HepG2 (cell line): ENCODE results near the gene INO80. TPM values are rescaled to one million over a fixed set of nuclear protein-coding genes. Genes with fewer than 3 reads are reported as not detected.

ENCODE experiments used
- BRCA1 ChIP-seq: sonication (generic); formaldehyde crosslinking; IDR thresholded peaks from 2 replicates; pipeline ENCODE4 v1.4.0; 2020; ENCODE audit warnings: missing genetic modification reagents
- BRD4 ChIP-seq: sonication (generic); formaldehyde crosslinking; IDR thresholded peaks from 2 replicates; pipeline ENCODE4 v1.4.0; 2020; ENCODE audit warnings: missing genetic modification reagents
- CHCHD3 ChIP-seq: sonication (generic); formaldehyde crosslinking; IDR thresholded peaks from 2 replicates; pipeline ENCODE4 v1.8.0; 2022; ENCODE audit warnings: mild to moderate bottlenecking, missing genetic modification reagents, moderate library complexity
- IKZF4 ChIP-seq: sonication (generic); formaldehyde crosslinking; IDR thresholded peaks from 2 replicates; pipeline ENCODE4 v1.5.1; 2020; ENCODE audit warnings: borderline replicate concordance, mild to moderate bottlenecking, low read depth, missing genetic modification reagents; ENCODE audit errors: not compliant biosample characterization
- MAFG ChIP-seq: sonication (generic); formaldehyde crosslinking; IDR thresholded peaks from 2 replicates; pipeline ENCODE4 v1.5.1; 2020; ENCODE audit warnings: mild to moderate bottlenecking, missing genetic modification reagents
- NAIF1 ChIP-seq: sonication (generic); formaldehyde crosslinking; IDR thresholded peaks from 2 replicates; pipeline ENCODE4 v1.5.0; 2020; ENCODE audit warnings: mild to moderate bottlenecking, missing genetic modification reagents, borderline replicate concordance
- RFXAP ChIP-seq: sonication (generic); formaldehyde crosslinking; IDR thresholded peaks from 2 replicates; pipeline ENCODE4 v1.4.0; 2020; ENCODE audit warnings: missing genetic modification reagents, borderline replicate concordance
- SNAPC2 ChIP-seq: sonication (generic); formaldehyde crosslinking; IDR thresholded peaks from 2 replicates; pipeline ENCODE4 v1.8.1; 2022; ENCODE audit warnings: mild to moderate bottlenecking, missing genetic modification reagents
- ZBTB1 ChIP-seq: sonication (generic); formaldehyde crosslinking; IDR thresholded peaks from 2 replicates; pipeline ENCODE4 v1.4.0; 2020; ENCODE audit warnings: missing genetic modification reagents, borderline replicate concordance
- ZMYM4 ChIP-seq: sonication (generic); formaldehyde crosslinking; IDR thresholded peaks from 2 replicates; pipeline ENCODE4 v1.8.1; 2023; ENCODE audit warnings: mild to moderate bottlenecking, missing genetic modification reagents
- ZNF12 ChIP-seq: sonication (generic); formaldehyde crosslinking; IDR thresholded peaks from 2 replicates; pipeline ENCODE4 v1.5.0; 2020; ENCODE audit warnings: missing genetic modification reagents
- ZNF235 ChIP-seq: sonication (generic); formaldehyde crosslinking; IDR thresholded peaks from 2 replicates; pipeline ENCODE4 v1.8.1; 2023; ENCODE audit warnings: mild to moderate bottlenecking, missing genetic modification reagents, borderline replicate concordance
- ZNF451 ChIP-seq: sonication (generic); formaldehyde crosslinking; IDR thresholded peaks from 2 replicates; pipeline ENCODE4 v1.5.0; 2020; ENCODE audit warnings: mild to moderate bottlenecking, missing genetic modification reagents
- ZNF782 ChIP-seq: sonication (generic); formaldehyde crosslinking; IDR thresholded peaks from 2 replicates; pipeline ENCODE4 v1.4.0; 2020; ENCODE audit warnings: missing genetic modification reagents, mild to moderate bottlenecking, borderline replicate concordance
- ZNF790 ChIP-seq: sonication (generic); formaldehyde crosslinking; IDR thresholded peaks from 2 replicates; pipeline ENCODE4 v1.8.0; 2022; ENCODE audit warnings: missing genetic modification reagents, mild to moderate bottlenecking, borderline replicate concordance
- polyA plus RNA-seq, 8 experiments: library from polyadenylated mRNA; depleted of rRNA in 3 of 8; stranded (reverse) in 7 of 8; unstranded in 1 of 8; fragments of >200 nt; fragmentation: Illumina TruSeq in 4 of 8; extraction: Trizol in 4 of 8; gene quantifications; 2 replicates each; pipeline versions ENCODE4 v1.2.1 to v1.2.3, GENCODE V29; 2011 to 2016; ENCODE audit warnings: low read depth in 4 of 8, missing spikeins in 1 of 8, mixed read lengths in 1 of 8; ENCODE audit not compliant: insufficient read depth in 1 of 8
- total RNA-seq, 5 experiments: library from RNA; depleted of rRNA; stranded (reverse); fragments of >200 nt; fragmentation: Illumina TruSeq; extraction: Trizol; gene quantifications; 2 replicates each; pipeline ENCODE4 v1.2.3, GENCODE V29; 2016; ENCODE audit warnings: low read depth in 1 of 5
- TF ChIP-seq, protein P1 (sequence below): sonication (generic); formaldehyde crosslinking; IDR thresholded peaks from 2 replicates; pipeline ENCODE4 v1.5.0; 2020; ENCODE audit warnings: mild to moderate bottlenecking, missing genetic modification reagents, borderline replicate concordance
- TF ChIP-seq, protein P2 (sequence below), 2 experiments: IDR thresholded peaks; 2 replicates each; pipeline ENCODE4 v1.6.1; 2011 to 2012; ENCODE audit warnings: low read length in 2 of 2, borderline replicate concordance in 1 of 2, low read depth in 1 of 2, mild to moderate bottlenecking in 1 of 2, moderate library complexity in 1 of 2

INO80 gene
- total and polyA plus RNA-seq, 2 of the 13 experiments (the other 11 are each of a cell fraction or from before 2014, with no cell fraction given) = 3.6 to 14.8 TPM

DNA sequence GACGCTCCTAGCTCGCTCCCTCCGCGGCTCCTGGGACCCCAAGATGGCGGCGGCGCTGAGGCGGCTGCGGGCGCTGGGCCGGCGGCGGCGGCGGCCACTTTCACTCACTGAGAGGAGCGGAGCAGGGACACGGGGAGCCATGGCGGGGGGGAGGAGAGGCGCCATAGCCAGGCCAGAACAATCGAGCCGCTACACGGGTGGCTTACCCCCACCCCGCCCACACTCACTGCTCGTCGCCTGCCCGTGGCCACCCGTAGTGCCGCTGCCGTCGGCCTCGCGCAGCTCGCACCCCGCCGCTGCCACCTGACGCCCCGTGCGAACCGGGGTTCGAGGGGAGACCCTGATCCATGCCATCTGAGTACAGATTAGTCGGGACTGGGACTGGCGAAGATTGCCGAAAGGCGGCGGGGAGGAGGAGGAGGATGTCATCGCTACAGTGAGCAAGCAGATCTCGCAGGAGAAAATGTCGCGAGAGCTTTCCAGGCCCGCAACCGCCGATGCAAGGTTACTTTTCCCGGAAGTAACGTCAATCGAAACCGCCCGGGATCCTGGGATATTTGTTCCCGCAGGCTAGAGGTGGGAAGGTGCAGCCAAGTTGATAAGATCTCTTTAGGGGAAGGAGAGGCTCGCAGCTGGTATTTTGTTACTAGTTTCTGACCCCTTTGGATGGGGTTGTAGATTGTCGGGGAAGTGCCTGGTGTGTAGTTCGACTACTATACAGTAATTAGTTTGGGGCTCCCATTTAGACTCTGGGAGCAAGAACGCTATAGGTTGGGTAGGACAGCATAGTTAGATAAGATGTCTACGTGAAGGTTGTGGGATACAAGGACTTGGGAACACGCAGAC is at the start of gene INO80 (continued):
- TF ChIP-seq, protein P1, sequence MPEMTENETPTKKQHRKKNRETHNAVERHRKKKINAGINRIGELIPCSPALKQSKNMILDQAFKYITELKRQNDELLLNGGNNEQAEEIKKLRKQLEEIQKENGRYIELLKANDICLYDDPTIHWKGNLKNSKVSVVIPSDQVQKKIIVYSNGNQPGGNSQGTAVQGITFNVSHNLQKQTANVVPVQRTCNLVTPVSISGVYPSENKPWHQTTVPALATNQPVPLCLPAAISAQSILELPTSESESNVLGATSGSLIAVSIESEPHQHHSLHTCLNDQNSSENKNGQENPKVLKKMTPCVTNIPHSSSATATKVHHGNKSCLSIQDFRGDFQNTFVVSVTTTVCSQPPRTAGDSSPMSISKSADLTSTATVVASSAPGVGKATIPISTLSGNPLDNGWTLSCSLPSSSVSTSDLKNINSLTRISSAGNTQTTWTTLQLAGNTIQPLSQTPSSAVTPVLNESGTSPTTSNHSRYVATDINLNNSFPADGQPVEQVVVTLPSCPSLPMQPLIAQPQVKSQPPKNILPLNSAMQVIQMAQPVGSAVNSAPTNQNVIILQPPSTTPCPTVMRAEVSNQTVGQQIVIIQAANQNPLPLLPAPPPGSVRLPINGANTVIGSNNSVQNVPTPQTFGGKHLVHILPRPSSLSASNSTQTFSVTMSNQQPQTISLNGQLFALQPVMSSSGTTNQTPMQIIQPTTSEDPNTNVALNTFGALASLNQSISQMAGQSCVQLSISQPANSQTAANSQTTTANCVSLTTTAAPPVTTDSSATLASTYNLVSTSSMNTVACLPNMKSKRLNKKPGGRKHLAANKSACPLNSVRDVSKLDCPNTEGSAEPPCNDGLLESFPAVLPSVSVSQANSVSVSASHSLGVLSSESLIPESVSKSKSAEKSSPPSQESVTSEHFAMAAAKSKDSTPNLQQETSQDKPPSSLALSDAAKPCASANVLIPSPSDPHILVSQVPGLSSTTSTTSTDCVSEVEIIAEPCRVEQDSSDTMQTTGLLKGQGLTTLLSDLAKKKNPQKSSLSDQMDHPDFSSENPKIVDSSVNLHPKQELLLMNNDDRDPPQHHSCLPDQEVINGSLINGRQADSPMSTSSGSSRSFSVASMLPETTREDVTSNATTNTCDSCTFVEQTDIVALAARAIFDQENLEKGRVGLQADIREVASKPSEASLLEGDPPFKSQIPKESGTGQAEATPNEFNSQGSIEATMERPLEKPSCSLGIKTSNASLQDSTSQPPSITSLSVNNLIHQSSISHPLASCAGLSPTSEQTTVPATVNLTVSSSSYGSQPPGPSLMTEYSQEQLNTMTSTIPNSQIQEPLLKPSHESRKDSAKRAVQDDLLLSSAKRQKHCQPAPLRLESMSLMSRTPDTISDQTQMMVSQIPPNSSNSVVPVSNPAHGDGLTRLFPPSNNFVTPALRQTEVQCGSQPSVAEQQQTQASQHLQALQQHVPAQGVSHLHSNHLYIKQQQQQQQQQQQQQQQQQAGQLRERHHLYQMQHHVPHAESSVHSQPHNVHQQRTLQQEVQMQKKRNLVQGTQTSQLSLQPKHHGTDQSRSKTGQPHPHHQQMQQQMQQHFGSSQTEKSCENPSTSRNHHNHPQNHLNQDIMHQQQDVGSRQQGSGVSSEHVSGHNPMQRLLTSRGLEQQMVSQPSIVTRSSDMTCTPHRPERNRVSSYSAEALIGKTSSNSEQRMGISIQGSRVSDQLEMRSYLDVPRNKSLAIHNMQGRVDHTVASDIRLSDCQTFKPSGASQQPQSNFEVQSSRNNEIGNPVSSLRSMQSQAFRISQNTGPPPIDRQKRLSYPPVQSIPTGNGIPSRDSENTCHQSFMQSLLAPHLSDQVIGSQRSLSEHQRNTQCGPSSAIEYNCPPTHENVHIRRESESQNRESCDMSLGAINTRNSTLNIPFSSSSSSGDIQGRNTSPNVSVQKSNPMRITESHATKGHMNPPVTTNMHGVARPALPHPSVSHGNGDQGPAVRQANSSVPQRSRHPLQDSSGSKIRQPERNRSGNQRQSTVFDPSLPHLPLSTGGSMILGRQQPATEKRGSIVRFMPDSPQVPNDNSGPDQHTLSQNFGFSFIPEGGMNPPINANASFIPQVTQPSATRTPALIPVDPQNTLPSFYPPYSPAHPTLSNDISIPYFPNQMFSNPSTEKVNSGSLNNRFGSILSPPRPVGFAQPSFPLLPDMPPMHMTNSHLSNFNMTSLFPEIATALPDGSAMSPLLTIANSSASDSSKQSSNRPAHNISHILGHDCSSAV = no peak
- peak; percentile 73 for TF ChIP-seq NAIF1 (CRISPR knock-in tag)
- no peak for TF ChIP-seq ZNF12 (CRISPR knock-in tag)
- TF ChIP-seq, protein P2, sequence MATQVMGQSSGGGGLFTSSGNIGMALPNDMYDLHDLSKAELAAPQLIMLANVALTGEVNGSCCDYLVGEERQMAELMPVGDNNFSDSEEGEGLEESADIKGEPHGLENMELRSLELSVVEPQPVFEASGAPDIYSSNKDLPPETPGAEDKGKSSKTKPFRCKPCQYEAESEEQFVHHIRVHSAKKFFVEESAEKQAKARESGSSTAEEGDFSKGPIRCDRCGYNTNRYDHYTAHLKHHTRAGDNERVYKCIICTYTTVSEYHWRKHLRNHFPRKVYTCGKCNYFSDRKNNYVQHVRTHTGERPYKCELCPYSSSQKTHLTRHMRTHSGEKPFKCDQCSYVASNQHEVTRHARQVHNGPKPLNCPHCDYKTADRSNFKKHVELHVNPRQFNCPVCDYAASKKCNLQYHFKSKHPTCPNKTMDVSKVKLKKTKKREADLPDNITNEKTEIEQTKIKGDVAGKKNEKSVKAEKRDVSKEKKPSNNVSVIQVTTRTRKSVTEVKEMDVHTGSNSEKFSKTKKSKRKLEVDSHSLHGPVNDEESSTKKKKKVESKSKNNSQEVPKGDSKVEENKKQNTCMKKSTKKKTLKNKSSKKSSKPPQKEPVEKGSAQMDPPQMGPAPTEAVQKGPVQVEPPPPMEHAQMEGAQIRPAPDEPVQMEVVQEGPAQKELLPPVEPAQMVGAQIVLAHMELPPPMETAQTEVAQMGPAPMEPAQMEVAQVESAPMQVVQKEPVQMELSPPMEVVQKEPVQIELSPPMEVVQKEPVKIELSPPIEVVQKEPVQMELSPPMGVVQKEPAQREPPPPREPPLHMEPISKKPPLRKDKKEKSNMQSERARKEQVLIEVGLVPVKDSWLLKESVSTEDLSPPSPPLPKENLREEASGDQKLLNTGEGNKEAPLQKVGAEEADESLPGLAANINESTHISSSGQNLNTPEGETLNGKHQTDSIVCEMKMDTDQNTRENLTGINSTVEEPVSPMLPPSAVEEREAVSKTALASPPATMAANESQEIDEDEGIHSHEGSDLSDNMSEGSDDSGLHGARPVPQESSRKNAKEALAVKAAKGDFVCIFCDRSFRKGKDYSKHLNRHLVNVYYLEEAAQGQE (IDR thresholded peaks at IDR 0.05; ENCODE audit: borderline replicate concordance in 1 of 2, low read depth in 1 of 2, low read length in 2 of 2) = 0 out of 4 replicates have a peak, but pooled peaks of 1 of the 2 experiments have one; percentile 32
- no peak; the same call in 1 of the 2 replicates for TF ChIP-seq BRCA1 (CRISPR knock-in tag)
- 0 out of 2 replicates have a peak, but pooled peaks have one; percentile 59 for TF ChIP-seq CHCHD3 (CRISPR knock-in tag)
- no peak for TF ChIP-seq MAFG (CRISPR knock-in tag)
- no peak for TF ChIP-seq ZBTB1 (CRISPR knock-in tag)
- TF ChIP-seq ZMYM4 (CRISPR knock-in tag) = peak; percentile 82
- no peak for TF ChIP-seq ZNF790 (CRISPR knock-in tag)
- TF ChIP-seq ZNF235 (CRISPR knock-in tag) = peak; percentile 70; the same call in 1 of the 2 replicates
- TF ChIP-seq SNAPC2 (CRISPR knock-in tag) = peak; percentile 94
- TF ChIP-seq IKZF4 (CRISPR knock-in tag) = peak; percentile 70
- TF ChIP-seq RFXAP = no peak
- TF ChIP-seq ZNF782 (CRISPR knock-in tag) = no peak
- TF ChIP-seq ZNF451 (CRISPR knock-in tag) = peak; percentile 43; the same call in 1 of the 2 replicates
- no peak; the same call in 1 of the 2 replicates for TF ChIP-seq BRD4 (CRISPR knock-in tag)
